ENCODE measurements around the gene VPS18.

- TF ChIP-seq POLR2AphosphoS5 (IDR thresholded peaks at IDR 0.05): no peak
- no peak for TF ChIP-seq EP300 (conservative IDR thresholded peaks at IDR 0.05; ENCODE audit: poor library complexity, severe bottlenecking)
These were observed 20.2 kb downstream of the VPS18 start for GRCh38 chr15:40914486-40914885.

Data from neural cell (in vitro differentiated cells).